Spleen (tissue), 11 donors: ENCODE data around the gene COL23A1. TPM values are rescaled to one million over a fixed set of nuclear protein-coding genes. Genes with fewer than 3 reads are reported as not detected.

Experiments used
- DNase-seq: peaks from one replicate; pipeline ENCODE4 v3.0.0-alpha.2; 2020
- H3K27ac ChIP-seq, 8 donors: fragments of 200-600 bp; sonication (generic) in 7 of 8; 1 replicate in 4 of 8; 2 replicates in 4 of 8; pipeline versions ENCODE4 v1.5.0 to v1.8.0; 2016 to 2021; ENCODE audit warnings: inconsistent platforms in 4 of 8, mild to moderate bottlenecking in 4 of 8, moderate library complexity in 1 of 8
- H3K27me3 ChIP-seq, 7 donors: fragments of 200-600 bp; sonication (generic) in 6 of 7; replicated peaks in 1 of 7; 1 replicate in 4 of 7; 2 replicates in 3 of 7; pipeline versions ENCODE4 v1.5.0 to v1.8.0; 2016 to 2021; ENCODE audit warnings: inconsistent platforms in 3 of 7, mild to moderate bottlenecking in 1 of 7
- H3K36me3 ChIP-seq, 6 donors: fragments of 200-600 bp; sonication (generic) in 5 of 6; 1 replicate in 4 of 6; 2 replicates in 2 of 6; pipeline versions ENCODE4 v1.5.0 to v1.8.0; 2016 to 2021; ENCODE audit warnings: inconsistent platforms in 2 of 6
- H3K4me1 ChIP-seq, 6 donors: fragments of 200-600 bp; sonication (generic) in 5 of 6; 1 replicate in 3 of 6; 2 replicates in 3 of 6; pipeline versions ENCODE4 v1.5.0 to v1.8.0; 2016 to 2021; ENCODE audit warnings: inconsistent platforms in 3 of 6
- H3K4me3 ChIP-seq, 8 donors: fragments of 200-600 bp; sonication (generic) in 7 of 8; 1 replicate in 4 of 8; 2 replicates in 4 of 8; pipeline versions ENCODE4 v1.5.0 to v1.8.0; 2016 to 2021; ENCODE audit warnings: inconsistent platforms in 4 of 8, mild to moderate bottlenecking in 4 of 8, moderate library complexity in 2 of 8
- H3K9me3 ChIP-seq, 8 donors: fragments of 200-600 bp; sonication (generic) in 7 of 8; 1 replicate in 4 of 8; 2 replicates in 4 of 8; pipeline versions ENCODE4 v1.5.0 to v1.8.0; 2016 to 2021; ENCODE audit warnings: inconsistent platforms in 4 of 8
- CTCF ChIP-seq, 11 experiments: fragments of 200-600 bp in 7 of 11; fragments of 450-650 bp in 4 of 11; sonication (generic) in 4 of 11; IDR thresholded peaks in 8 of 11; conservative IDR thresholded peaks in 3 of 11; 1 replicate in 7 of 11; 2 replicates in 4 of 11; pipeline versions ENCODE4 v1.4.0 to v1.8.0; 2016 to 2021; ENCODE audit warnings: antibody characterized with exemption in 11 of 11, inconsistent platforms in 4 of 11, mild to moderate bottlenecking in 1 of 11
- POLR2A ChIP-seq, 3 donors: fragments of 450-650 bp; IDR thresholded peaks; one replicate each; pipeline ENCODE4 v1.5.1; 2017; ENCODE audit warnings: antibody characterized with exemption in 3 of 3, mild to moderate bottlenecking in 1 of 3
- POLR2AphosphoS5 ChIP-seq, 3 donors: sonication (generic); formaldehyde crosslinking; IDR thresholded peaks; one replicate each; pipeline ENCODE4 v1.5.1; 2017; ENCODE audit warnings: antibody characterized with exemption in 3 of 3
- WGBS, 5 donors: extraction: QIAGEN DNeasy Blood & Tissue Kit in 3 of 5; methylation state at CpG; one replicate each; pipeline versions ENCODE4 v1.1.5 to v1.1.7; 2013 to 2018; 5-methylcytosine and 5-hydroxymethylcytosine counted together
- intact Hi-C: fragments of 100-400 bp; cut with DNase I; formaldehyde crosslinking; loops from one replicate; pipeline ENCODE4 v1.15.0; 2023; ENCODE audit warnings: low total_unique reads
- polyA plus RNA-seq, 3 donors: library from polyadenylated mRNA; stranded (reverse); fragments of 200-250 nt; gene quantifications; one replicate each; pipeline ENCODE4 v1.2.1, GENCODE V29; 2013
- total RNA-seq, 7 donors: library from RNA; depleted of rRNA in 3 of 7; stranded (reverse); fragments of >200 nt in 3 of 7; fragmentation: NEBNext Ultra II Directional in 4 of 7; extraction: Animal tissue kit (Norgen Biotek cat#: 25700) in 4 of 7; gene quantifications; one replicate each; pipeline versions ENCODE4 v1.1.0 to v1.2.1, GENCODE V29; 2016 to 2021
- donor health status: healthy with polysubstance abuse.
- donor health status: DM: no; HTN: no; CAD: no; lungs with moderate emphysema.
- donor health status: DM: no; HTN: no; CAD: no.
- donor health status: Bipolar disorder and iron deficiency.
- donor health status: healthy.
- donor health status: DM: no; HTN: no; CAD: no.
- donor health status: DM: yes; HTN: yes; CAD: no.

Gene COL23A1
- total and polyA plus RNA-seq, 10 donors = 0.63 to 3.8 (median 1.9) TPM

- Histone ChIP-seq H3K4me3 (no peak overlapping the region), H3K9me3 (peaks cover 0 to 6% (median 0%) of the 10 kb centered on the region in 8 donors), H3K27ac (peak overlapping the region in 3 of 8 donors; percentile 49 to 57 (median 52)), H3K36me3 (no peaks in the 10 kb centered on the region), H3K4me1 (peaks cover 0 to 13% (median 4%) of the 10 kb centered on the region in 6 donors), H3K27me3 (no peaks in the 10 kb centered on the region)
- DNase-seq = no peak
- intact Hi-C loops = no loop called here
- no peak for TF ChIP-seq POLR2A (IDR thresholded peaks at IDR 0.05)
- TF ChIP-seq POLR2AphosphoS5 (IDR thresholded peaks at IDR 0.05) = no peak
- TF ChIP-seq CTCF (IDR thresholded peaks at IDR 0.05 in 8 of 11, conservative IDR thresholded peaks at IDR 0.05 in 3 of 11) = no peak
- WGBS, 5 donors = 60 to 86% (median 78%) methylated on average over 11 of the region's 11 CpGs
Observed at GRCh38 chr5:178429491-178430185, 160.6 kb downstream of the COL23A1 start.

- no peaks in the 10 kb centered on the region for H3K36me3 ChIP-seq
- no peak overlapping the region for H3K4me3 ChIP-seq
- no peak for DNase-seq
- WGBS, 5 donors = 68 to 82% (median 73%) methylated on average over 5 to 10 of the region's 10 CpGs
- TF ChIP-seq POLR2A (IDR thresholded peaks at IDR 0.05) (no peak), CTCF (IDR thresholded peaks at IDR 0.05 in 8 of 11, conservative IDR thresholded peaks at IDR 0.05 in 3 of 11) (no peak), POLR2AphosphoS5 (IDR thresholded peaks at IDR 0.05) (no peak)
- intact Hi-C loops = no loop called here
- H3K27ac ChIP-seq = peak overlapping the region in 4 of 8 donors; percentile 49 to 57 (median 50)
- peaks cover 0 to 13% (median 4%) of the 10 kb centered on the region in 6 donors for H3K4me1 ChIP-seq
- peaks cover 0 to 6% (median 0%) of the 10 kb centered on the region in 8 donors for H3K9me3 ChIP-seq
- H3K27me3 ChIP-seq = no peaks in the 10 kb centered on the region
Observed at GRCh38 chr5:178429156-178429468, 161.1 kb downstream of the COL23A1 start.

- H3K4me3 ChIP-seq = no peak overlapping the region
- peak in 1 of 3 donors; percentile 30 for TF ChIP-seq POLR2AphosphoS5 (IDR thresholded peaks at IDR 0.05)
- no peak for TF ChIP-seq POLR2A (IDR thresholded peaks at IDR 0.05)
- peaks cover 0 to 6% (median 0%) of the 10 kb centered on the region in 8 donors for H3K9me3 ChIP-seq
- peak overlapping the region in 4 of 8 donors; percentile 49 to 57 (median 50) for H3K27ac ChIP-seq
- 75 to 86% (median 82%) methylated on average over 7 to 20 of the region's 20 CpGs for WGBS, 5 donors
- no peaks in the 10 kb centered on the region for H3K36me3 ChIP-seq
- H3K27me3 ChIP-seq = no peaks in the 10 kb centered on the region
- no peak for DNase-seq
- peaks cover 0 to 13% (median 4%) of the 10 kb centered on the region in 6 donors for H3K4me1 ChIP-seq
- intact Hi-C loops = no loop called here
Observed at GRCh38 chr5:178428341-178429155, 161.6 kb downstream of the COL23A1 start.

GRCh38 chr5:178427576-178428197 is 162.5 kb downstream of the COL23A1 start:
- peaks cover 0 to 13% (median 4%) of the 10 kb centered on the region in 6 donors for H3K4me1 ChIP-seq
- WGBS, 5 donors = 74 to 81% (median 77%) methylated on average over 3 to 4 of the region's 4 CpGs
- peak overlapping the region in 4 of 8 donors; percentile 41 to 57 (median 50) for H3K27ac ChIP-seq
- peaks cover 0 to 6% (median 0%) of the 10 kb centered on the region in 8 donors for H3K9me3 ChIP-seq
- H3K36me3 ChIP-seq = no peaks in the 10 kb centered on the region
- H3K27me3 ChIP-seq = no peaks in the 10 kb centered on the region
- no peak overlapping the region for H3K4me3 ChIP-seq
- intact Hi-C loops = no loop called here
- TF ChIP-seq CTCF (IDR thresholded peaks at IDR 0.05 in 8 of 11, conservative IDR thresholded peaks at IDR 0.05 in 3 of 11) (no peak), POLR2A (IDR thresholded peaks at IDR 0.05) (no peak), POLR2AphosphoS5 (IDR thresholded peaks at IDR 0.05) (no peak)
- DNase-seq = no peak
